Fibroblast of skin of left biceps (primary cell): Measurements from ENCODE around the gene SEZ6L.
"Not testable (repeated sequence)": the region's sequence is repeated elsewhere in the genome, so short reads cannot be mapped to it uniquely, and the experiment has no call there.

Experiments used
- DNase-seq, 2 experiments: peaks; one replicate each; pipeline ENCODE4 v3.0.0-alpha.2; 2013; ENCODE audit warnings: low read depth in 2 of 2

The SEZ6L gene

GRCh38 chr22:26383968-26384556 lies 214.8 kb downstream of the SEZ6L start:
- no peak for DNase-seq

GRCh38 chr22:26385164-26385563 lies 215.9 kb downstream of the SEZ6L start:
- DNase-seq, result no peak

GRCh38 chr22:26389125-26389524 lies 219.9 kb downstream of the SEZ6L start:
- DNase-seq, result no peak

- DNase-seq, result no peak
These were observed 221.8 kb downstream of the SEZ6L start for GRCh38 chr22:26391091-26391490.

GRCh38 chr22:26391623-26392022 lies 222.4 kb downstream of the SEZ6L start:
- DNase-seq, result no peak

GRCh38 chr22:26393929-26394328 lies 224.7 kb downstream of the SEZ6L start:
- no peak for DNase-seq

- DNase-seq, result no peak
These were observed 225.5 kb downstream of the SEZ6L start for GRCh38 chr22:26394777-26395176.

GRCh38 chr22:26395926-26396325 lies 226.7 kb downstream of the SEZ6L start:
- no peak for DNase-seq

- peak; percentile 28 to 35 for DNase-seq
These were observed 229.5 kb downstream of the SEZ6L start for GRCh38 chr22:26398741-26399153.

- DNase-seq, result no peak
These were observed 230.0 kb downstream of the SEZ6L start for GRCh38 chr22:26399289-26399688.

GRCh38 chr22:26401726-26402125 lies 232.5 kb downstream of the SEZ6L start:
- DNase-seq, result no peak

GRCh38 chr22:26404851-26405421 lies 235.7 kb downstream of the SEZ6L start:
- no peak for DNase-seq

GRCh38 chr22:26406118-26406517 lies 236.9 kb downstream of the SEZ6L start:
- DNase-seq, result no peak

GRCh38 chr22:26408562-26409220 lies 239.4 kb downstream of the SEZ6L start:
- DNase-seq, result not testable (repeated sequence)

GRCh38 chr22:26409719-26410335 lies 240.6 kb downstream of the SEZ6L start:
- no peak for DNase-seq

- DNase-seq, result no peak
These were observed 241.1 kb downstream of the SEZ6L start for GRCh38 chr22:26410386-26410785.

- no peak for DNase-seq
These were observed 245.1 kb downstream of the SEZ6L start for GRCh38 chr22:26414347-26414746.

- no peak for DNase-seq
These were observed 247.0 kb downstream of the SEZ6L start for GRCh38 chr22:26416256-26416655.

GRCh38 chr22:26416670-26417276 lies 247.5 kb downstream of the SEZ6L start:
- DNase-seq, result peak; percentile 77 to 79

- no peak for DNase-seq
These were observed 248.1 kb downstream of the SEZ6L start for GRCh38 chr22:26417406-26417805.

GRCh38 chr22:26418620-26419019 lies 249.4 kb downstream of the SEZ6L start:
- DNase-seq, result no peak

- DNase-seq, result no peak
These were observed 257.7 kb downstream of the SEZ6L start for GRCh38 chr22:26426924-26427323.
